Keratinocyte (primary cell): ENCODE measurements around the gene ERCC3.

Experiments
- CTCF ChIP-seq, 3 experiments: IDR thresholded peaks in 1 of 3; conservative IDR thresholded peaks in 1 of 3; optimal IDR thresholded peaks in 1 of 3; 2 replicates in 2 of 3; 3 replicates in 1 of 3; pipeline versions ENCODE3 to v1.5.1; 2011; ENCODE audit warnings: low read length in 3 of 3, mild to moderate bottlenecking in 3 of 3, moderate library complexity in 2 of 3, control low read depth in 1 of 3, inconsistent platforms in 1 of 3; ENCODE audit not compliant: insufficient read depth in 2 of 3; ENCODE audit errors: extremely low read depth in 1 of 3
- EZH2 ChIP-seq: IDR thresholded peaks from one replicate; pipeline ENCODE4 v1.6.1; 2012; ENCODE audit warnings: inconsistent platforms, mild to moderate bottlenecking, low read length, moderate library complexity

GRCh38 chr2:127283275-127283674, 10.7 kb downstream of the ERCC3 start:
- TF ChIP-seq CTCF (optimal IDR thresholded peaks at IDR 0.05 in 1 of 3, IDR thresholded peaks at IDR 0.05 in 1 of 3, conservative IDR thresholded peaks at IDR 0.05 in 1 of 3; ENCODE audit: extremely low read depth in 1 of 3, insufficient read depth in 2 of 3, low read length in 3 of 3) = no peak
- TF ChIP-seq EZH2 = no peak
